Activated CD8-positive, alpha-beta memory T cell treated with anti-CD3 and anti-CD28 coated beads, Interleukin-2, amount 50 U/mL, for 24 hours (primary cell): Measurements from ENCODE around the gene PCLAF.
"Not testable (repeated sequence)": the region's sequence is repeated elsewhere in the genome, so short reads cannot be mapped to it uniquely, and the experiment has no call there.

Experiments used
- DNase-seq: peaks from one replicate; pipeline ENCODE4 v3.0.0-alpha.2; 2020; ENCODE audit errors: extremely low read depth

Gene PCLAF

GRCh38 chr15:64381000-64381751 is at the start of gene PCLAF:
TSS of gene PCLAF (minus strand) at chr15:64381441. CDS start at chr15:64381371, 70 bp downstream.
- DNase-seq: peak; percentile 89

- DNase-seq: no peak
Measured at GRCh38 chr15:64430000-64430735, 48.9 kb upstream of the PCLAF start.

GRCh38 chr15:64429448-64429847 is 48.2 kb upstream of the PCLAF start:
- DNase-seq: no peak

- no peak for DNase-seq
Measured at GRCh38 chr15:64426845-64427465, 45.7 kb upstream of the PCLAF start.

GRCh38 chr15:64425221-64425620 is 44.0 kb upstream of the PCLAF start:
- no peak for DNase-seq

GRCh38 chr15:64423970-64424369 is 42.7 kb upstream of the PCLAF start:
- DNase-seq: no peak

GRCh38 chr15:64422697-64423096 is 41.5 kb upstream of the PCLAF start:
- DNase-seq: no peak

- no peak for DNase-seq
Measured at GRCh38 chr15:64412216-64412615, 31.0 kb upstream of the PCLAF start.

- no peak for DNase-seq
Measured at GRCh38 chr15:64400583-64400982, 19.3 kb upstream of the PCLAF start.

- no peak for DNase-seq
Measured at GRCh38 chr15:64398575-64398974, 17.3 kb upstream of the PCLAF start.

- no peak for DNase-seq
Measured at GRCh38 chr15:64396789-64397188, 15.5 kb upstream of the PCLAF start.

- not testable (repeated sequence) for DNase-seq
Measured at GRCh38 chr15:64392471-64392870, 11.2 kb upstream of the PCLAF start.

GRCh38 chr15:64389036-64389435 is 7.8 kb upstream of the PCLAF start:
- no peak for DNase-seq

GRCh38 chr15:64387562-64388168 is 6.4 kb upstream of the PCLAF start, which contains the start of gene TRIP4:
TSS of gene TRIP4 (plus strand) at chr15:64387836. CDS start at chr15:64387864, 28 bp downstream.
- DNase-seq: peak; percentile 87

- no peak for DNase-seq
Measured at GRCh38 chr15:64386291-64386690, 5.0 kb upstream of the PCLAF start.

GRCh38 chr15:64383760-64384159 is 2.5 kb upstream of the PCLAF start:
- no peak for DNase-seq

GRCh38 chr15:64380130-64380870 is 941 bp downstream of the PCLAF start:
- not testable (repeated sequence) for DNase-seq

- DNase-seq: no peak
Measured at GRCh38 chr15:64379216-64379960, 1.9 kb downstream of the PCLAF start.

GRCh38 chr15:64373360-64373759 is 7.9 kb downstream of the PCLAF start:
- no peak for DNase-seq

- not testable (repeated sequence) for DNase-seq
Measured at GRCh38 chr15:64371383-64371782, 9.9 kb downstream of the PCLAF start.
